ENCODE measurements around the gene PALM3.

Gene PALM3, protein sequence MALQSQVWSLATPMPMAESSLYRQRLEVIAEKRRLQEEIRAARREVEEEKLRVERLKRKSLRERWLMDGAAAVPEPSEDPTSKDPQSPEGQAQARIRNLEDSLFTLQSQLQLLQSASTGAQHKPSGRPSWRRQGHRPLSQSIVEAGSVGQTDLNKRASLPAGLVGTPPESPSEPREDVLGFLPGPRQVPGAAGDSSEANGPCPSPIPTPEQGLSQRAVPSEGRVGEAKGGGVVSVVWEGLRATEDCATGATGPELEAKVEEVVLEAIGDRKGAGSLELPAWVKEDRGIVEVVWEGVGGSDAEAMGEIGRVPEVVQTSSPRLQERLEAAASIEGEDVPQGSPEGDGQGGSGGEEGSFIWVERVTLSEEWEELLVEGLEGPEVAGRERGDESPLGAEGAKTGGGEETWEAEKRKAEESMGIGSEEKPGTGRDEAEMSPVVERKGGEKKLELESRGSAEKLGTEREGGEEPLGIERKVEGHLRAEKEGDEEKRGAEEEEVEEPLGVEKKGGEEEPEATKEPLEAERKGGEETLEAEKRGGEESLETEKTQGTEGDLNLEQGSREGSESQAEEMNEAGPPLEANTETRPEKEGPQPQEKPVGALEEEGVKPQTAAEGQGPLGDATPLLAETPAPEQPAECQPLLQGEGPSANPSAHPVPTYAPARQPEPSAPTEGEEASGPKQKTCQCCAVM
- total RNA-seq: 0 to 1.2 (median 0) reads per million in 17 experiments

DNA sequence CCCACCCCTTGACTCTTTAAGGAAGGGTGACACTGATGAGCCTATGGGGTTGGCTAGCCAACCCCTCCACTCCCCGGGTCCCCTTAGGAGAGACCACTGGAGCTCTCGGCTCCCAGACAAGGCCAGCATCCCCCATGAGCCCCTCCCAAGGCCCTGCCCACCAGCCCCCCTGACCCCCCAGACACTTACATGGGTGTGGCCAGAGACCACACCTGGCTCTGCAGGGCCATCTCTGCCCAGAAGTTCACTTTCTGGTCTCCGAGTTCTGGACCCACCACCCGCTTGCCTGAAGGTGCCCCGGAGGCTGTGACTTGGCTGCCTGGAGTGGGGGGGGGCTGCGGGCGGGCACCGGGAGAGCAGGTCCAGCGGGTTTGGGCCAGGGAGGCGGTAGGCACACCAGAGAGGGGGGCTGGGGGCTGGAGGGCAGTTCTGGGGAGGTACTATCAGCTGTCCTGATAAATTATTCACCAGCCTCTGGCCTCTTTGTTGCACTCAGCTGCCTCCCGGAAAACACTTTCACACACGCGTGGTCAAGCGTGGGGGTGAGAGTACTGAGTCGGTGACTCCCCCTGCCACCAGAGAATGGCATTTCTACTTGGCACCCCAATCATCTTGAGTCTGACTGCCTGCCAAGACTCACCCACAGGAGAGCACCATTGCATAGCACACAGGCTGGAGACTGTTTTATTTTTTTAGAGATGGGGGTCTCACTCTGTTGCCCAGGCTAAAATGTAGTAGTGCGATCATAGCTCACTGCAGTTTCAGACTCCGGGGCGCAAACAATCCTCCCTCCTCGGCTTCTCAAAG is at the start of gene PALM3:
Gene PALM3, minus strand, starts transcription at position 326 of the 807 bp plus-strand sequence. Its CDS starts 96 bp downstream, at position 230.
- no peak for DNase-seq

DNA sequence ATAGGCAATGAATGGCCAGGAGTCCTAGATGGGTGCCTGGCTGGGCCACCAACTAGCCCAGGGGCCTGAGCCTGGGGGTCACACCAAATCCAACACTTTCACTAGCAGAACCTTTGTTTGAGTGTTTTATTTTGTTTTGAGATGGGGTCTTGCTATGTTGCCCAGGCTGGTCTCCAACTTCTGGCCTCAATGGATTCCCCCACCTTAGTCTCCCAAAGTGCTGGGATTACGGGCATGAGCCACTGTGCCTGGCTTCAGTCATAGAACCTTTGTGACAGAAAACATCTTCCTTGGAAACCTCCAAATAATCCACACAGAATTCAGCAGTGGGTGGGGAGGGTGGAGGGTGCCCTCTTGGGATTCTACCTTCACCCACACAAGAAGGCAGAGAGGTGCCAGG is 49.6 kb upstream of the PALM3 start:
- DNase-seq: no peak

- no peak for DNase-seq
Measured at GRCh38 chr19:14110650-14111049, 48.8 kb upstream of the PALM3 start.

GRCh38 chr19:14107581-14108461 is 45.9 kb upstream of the PALM3 start:
- DNase-seq: no peak

- DNase-seq: no peak
Measured at GRCh38 chr19:14106840-14107239, 45.0 kb upstream of the PALM3 start.

GRCh38 chr19:14105680-14106079 is 43.8 kb upstream of the PALM3 start:
- no peak for DNase-seq

DNA sequence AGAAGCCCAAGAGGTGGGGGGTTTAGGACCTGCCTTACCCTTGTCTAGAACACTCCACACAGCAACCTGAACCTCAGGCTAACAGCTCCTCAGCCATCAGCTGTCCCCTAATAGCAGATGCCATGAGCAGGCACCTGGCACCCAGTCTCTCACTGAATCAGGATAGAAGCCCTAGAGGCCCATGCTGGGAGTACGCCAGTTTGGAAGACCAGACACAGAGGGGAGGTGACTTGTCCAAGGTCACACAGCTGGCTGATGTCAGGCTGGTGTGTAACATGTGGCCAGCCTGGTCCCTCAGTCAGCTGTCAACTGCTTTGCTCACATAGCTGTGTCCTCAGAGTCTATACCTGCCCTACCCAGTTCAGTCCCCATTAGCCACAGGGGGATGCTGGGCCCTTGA is 41.4 kb upstream of the PALM3 start:
- DNase-seq: no peak

DNA sequence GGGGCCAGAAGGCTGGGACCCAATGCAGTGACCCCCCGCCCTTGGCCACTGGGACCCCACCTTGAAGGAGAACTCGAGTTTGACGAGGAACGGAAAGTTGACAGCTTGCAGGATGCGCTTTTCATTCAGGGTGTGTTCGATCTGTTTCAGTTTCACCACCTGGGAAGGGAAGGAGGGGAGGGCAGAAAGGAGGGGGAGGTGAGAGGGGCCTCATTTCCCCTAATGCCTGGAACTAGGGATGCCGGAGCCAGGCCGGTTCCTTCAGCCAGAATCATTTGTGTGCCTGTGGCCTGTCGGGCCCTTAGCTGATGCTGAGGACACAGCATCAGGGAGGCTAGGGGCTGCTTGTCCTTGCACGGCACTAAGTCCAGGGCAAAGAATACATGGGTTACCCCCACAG is 40.9 kb upstream of the PALM3 start:
- DNase-seq: no peak

DNA sequence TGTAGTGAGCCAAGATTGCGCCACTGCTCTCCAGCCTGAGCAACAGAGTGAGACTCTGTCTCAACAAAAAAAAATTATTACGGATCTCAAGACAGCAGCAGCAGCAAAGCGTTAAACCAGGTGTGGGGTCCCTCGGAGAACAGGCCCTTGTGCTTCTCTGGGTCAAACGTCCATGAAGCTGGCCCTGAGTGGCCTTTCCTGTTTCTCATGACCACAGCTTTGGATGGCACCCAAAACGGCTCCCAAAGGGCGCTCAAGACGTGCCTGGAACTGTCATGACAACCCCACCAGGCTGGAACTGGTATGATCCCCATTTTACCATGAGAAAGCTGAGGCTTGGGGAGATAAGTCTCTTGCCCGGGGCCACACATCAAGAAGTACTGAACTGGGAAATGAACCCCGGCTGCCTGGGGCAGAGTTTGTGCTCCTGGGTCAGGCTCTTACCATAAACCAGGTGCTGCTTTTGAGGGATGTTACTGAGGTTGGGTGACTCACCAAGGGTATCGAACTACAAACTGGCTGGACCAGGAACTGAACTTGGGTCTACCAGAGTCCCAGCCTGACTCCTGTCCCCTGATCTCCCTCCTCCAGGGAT is 40.3 kb upstream of the PALM3 start:
- DNase-seq: no peak

DNA sequence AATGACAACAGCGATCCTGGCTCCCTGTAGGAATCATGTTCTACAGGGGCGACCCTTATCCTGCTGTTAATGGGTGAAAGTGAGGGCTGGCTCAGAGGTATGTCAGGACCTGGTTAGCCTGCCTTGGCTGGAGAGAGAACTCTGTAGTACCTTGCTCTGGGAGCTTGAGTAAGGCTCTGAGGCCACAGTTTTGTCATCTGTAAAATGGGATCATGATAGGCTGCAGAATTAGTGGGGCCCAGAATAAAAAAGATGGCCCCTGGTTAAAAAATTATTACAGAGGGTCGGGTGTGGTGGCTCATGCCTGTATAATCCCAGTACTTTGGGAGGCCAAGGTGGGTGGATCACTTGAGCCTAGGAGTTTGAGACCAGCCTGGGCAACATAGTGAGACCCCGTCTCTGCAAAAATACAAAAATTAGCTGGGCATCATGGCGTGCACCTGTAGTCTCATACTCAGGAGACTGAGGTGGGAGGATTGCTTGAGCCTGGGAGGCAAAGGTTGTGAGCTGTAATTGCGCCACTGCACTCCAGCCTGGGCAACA is 39.2 kb upstream of the PALM3 start:
- DNase-seq: no peak

DNA sequence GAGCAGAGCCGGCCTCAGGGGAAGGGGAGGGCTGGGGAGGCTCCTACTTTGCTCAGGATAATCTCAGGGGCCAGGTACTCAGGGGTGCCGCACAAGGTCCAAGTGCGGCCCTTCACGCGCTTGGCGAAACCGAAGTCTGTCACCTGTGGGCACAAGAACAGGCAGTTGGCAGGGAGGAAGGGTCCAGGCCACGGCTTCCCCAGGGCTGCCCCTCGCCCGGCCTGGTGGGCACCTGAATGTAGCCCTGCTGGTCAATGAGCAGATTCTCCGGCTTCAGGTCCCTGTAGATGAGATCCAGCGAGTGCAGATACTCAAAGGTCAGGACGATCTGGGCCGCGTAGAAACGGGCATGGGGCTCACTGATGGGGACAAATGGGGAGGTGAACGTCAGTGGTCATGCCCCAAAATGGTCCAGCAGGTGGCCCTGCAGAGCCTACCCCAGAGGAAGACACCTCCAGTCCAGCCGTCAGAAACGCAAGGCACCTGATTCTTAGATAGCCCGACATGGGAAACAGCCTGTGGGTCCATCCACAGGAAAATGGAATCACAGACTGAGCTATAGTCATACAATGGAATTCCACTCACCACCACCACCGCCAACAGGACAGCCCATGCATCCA is 35.8 kb upstream of the PALM3 start:
- DNase-seq: no peak

DNA sequence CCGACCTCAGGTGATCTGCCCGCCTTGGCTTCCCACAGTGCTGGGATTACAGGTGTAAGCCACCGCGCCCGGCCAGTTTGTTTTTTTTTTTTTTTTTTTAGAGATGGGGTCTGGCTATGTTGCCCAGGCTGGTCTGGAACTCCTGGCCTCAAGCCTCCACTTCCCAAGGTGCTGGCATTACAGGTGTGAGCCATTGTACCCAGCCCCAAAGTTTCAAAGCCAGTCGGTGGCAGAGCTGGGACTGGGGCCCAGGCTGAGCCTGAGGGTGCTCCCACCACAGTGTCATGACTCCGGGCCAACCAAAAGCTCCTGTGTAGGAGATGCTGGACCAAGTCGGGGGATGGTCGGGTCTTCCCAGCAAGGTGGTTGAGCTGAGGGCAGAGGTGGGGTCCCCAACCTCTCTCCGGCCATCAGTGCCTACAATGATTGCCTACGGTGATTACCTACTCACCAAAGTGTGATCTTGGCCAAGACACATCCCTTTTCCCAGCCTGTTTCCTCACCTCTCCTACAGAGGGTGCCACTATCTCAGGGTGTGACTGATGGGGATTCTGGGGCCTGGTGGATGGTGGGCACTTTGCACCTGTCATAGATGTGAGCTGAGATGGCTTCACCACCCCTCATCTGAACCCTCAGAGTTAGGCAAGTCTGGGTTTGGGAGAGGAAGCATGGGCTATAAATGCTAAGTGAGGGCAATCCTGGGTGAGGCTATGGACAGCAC is 34.6 kb upstream of the PALM3 start:
- DNase-seq: no peak

DNA sequence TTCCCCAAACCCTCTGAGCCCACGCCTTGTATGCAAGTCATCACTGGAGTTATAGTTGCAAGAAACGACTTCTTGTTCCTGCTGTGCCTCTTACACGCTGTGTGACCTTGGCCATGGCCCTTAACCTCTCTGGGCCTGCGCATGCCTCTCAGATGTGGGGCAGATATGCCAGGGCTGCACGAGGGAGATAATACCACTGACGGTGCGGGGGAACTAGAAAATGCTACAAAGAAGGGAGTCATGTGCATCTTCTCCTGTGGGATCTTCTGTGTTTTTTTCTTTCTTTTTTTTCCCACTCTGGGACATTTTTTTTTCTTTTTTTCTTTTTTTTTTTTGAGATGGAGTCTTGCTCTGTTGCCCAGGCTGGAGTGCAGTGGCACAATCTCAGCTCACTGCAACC is 33.0 kb upstream of the PALM3 start:
- DNase-seq: no peak

DNA sequence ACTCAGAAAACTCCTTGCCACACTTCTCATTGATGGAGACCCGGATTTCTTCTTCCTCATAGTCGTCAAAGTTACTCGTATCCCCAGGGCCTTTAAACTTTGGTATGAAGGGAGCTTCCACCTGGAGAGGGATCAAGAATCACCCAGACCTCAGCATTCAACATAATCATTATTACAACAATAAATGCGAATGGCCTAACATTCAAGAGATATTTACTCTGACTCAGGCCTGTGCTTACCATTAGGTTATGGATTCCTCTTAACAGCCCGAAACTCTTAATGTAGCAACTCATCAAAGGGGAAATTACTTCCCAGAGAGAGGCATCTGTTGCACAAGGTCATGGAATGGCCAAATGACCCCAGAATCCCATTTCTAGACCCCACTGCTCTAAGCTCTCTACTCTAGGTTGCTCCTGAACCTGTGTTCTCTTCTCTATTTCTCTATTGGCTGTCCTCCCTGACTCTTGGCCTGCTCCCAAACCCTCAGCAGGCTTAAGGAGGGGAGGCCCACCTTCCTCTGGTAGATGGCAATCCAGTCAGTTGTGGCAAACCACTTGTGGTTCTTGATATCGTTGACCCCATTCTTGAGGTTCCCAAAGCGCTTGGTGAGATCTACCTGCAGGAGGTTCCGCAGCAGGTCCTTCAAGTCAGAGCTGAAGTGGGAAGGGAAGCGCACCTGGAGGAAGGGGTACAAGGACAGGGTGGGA is 31.4 kb upstream of the PALM3 start:
- no peak for DNase-seq

GRCh38 chr19:14091813-14092462 is 30.1 kb upstream of the PALM3 start:
- DNase-seq: no peak

DNA sequence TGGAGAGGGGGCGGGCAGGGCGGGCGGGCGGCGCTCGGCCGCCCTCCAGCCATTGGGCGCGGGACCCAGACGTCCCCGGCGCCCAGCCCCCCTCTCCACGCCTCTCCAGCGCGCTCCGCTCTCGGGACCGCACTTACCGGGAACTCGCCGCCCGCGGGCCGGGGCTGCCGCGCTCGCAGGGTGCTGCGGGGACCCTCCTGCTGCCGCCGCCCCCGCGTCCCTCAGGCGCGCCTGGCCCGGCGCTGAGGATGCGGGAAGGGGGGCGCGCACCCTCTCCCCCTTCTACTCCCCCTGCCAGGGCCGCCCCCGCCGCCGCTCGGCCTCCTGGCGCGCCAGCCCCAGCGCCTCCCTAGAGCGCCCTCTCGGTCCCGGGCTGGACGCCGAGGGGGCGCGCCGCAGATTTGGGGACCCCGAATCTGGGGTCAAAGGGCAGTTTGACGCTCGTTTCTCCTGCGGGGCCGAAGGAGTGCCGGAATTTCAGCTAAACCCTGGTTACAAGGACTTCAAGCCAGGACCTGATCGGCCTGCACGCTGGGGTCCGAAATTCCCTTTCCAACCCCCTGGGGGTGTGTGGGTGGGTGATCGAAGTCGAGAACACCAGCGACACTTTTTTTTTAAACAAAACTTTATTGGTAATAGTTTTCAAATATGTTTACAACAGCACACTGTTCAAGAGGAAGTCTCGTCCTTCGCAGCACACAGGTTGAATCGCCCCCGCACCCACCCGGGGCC is 29.4 kb upstream of the PALM3 start:
- DNase-seq: peak; percentile 57 to 82 (median 78)

DNA sequence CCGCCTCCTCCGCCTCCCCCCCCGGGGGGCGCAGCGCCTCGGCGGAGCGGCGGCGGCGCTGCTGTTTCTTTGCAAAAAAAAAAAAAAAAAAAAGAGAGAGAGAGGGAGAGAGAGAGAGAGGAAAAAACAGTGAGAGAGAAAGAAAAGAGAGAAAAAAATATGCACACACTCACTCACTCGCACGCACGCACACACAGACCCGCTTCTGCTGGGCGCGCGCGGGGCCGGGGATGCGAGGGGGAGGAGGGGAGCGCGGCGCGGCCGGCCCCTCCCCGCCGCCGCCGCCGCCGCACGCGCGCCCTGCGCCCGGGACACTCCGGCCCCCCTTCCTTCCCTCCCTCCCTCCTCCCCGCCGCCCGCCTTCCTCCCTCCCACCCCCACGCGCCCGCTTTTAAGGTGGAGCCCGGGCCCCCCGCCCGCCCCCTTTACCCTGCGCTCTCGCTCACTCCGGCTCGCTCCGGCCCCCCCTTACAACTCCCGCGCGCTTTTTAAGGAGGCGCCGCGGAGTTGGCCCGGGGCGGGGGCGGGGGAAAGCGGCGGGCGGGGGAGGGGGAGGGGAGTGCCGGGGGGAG is 28.7 kb upstream of the PALM3 start, which contains the start of gene SAMD1:
Gene SAMD1, minus strand, starts transcription at position 243 of the 572 bp plus-strand sequence.
- peak; percentile 68 to 93 (median 82) for DNase-seq

Data from suppressor macrophage (primary cell).